COLO668 (cell line): Measurements from ENCODE around the gene PLEKHM3.

Experiments used
- DNase-seq: peaks from one replicate; lab custom pipeline; 2025; ENCODE audit not compliant: unreplicated experiment; lab: John Stamatoyannopoulos, UW

PLEKHM3 gene

DNA sequence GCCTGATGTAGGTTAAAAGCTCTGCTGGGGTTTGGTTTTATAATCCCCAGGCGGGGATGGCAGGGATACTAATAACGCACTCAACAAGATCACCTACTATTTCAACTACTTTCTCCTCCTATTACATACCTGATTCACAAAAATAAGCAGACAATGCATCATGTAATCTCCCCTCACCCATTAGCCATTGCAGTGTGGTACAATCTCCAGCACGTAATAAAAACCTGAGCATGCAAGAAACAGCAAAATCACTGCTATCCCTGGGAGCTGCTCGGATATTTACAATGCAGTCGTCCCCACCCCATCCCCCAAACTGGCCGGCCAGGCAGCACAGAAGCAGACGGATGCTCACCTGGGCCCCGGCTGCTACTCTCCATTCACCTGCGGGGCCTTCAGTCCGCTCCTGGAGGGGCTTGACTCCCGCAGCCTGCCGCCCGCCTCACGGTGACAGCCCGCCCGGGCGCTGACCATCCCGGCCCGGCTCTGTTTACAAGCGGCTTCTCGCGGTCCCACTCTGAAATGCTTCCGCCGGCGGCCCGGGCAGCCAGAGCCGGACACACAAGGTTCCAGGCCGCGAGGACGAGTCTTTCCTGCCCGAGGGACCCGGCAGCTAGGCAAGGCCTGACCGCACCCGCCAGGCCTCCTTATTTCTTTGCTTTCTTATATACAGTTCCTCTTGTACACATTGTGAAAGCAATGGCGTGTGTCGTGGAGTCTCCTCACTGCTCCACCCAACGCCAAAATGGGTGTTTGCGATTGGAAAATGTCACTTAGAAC lies at the start of gene PLEKHM3:
Gene PLEKHM3, minus strand, starts transcription at position 491 of the 777 bp plus-strand sequence. CDS start 23,888 bp downstream, outside the sequence.
- peak; percentile 82 for DNase-seq

DNA sequence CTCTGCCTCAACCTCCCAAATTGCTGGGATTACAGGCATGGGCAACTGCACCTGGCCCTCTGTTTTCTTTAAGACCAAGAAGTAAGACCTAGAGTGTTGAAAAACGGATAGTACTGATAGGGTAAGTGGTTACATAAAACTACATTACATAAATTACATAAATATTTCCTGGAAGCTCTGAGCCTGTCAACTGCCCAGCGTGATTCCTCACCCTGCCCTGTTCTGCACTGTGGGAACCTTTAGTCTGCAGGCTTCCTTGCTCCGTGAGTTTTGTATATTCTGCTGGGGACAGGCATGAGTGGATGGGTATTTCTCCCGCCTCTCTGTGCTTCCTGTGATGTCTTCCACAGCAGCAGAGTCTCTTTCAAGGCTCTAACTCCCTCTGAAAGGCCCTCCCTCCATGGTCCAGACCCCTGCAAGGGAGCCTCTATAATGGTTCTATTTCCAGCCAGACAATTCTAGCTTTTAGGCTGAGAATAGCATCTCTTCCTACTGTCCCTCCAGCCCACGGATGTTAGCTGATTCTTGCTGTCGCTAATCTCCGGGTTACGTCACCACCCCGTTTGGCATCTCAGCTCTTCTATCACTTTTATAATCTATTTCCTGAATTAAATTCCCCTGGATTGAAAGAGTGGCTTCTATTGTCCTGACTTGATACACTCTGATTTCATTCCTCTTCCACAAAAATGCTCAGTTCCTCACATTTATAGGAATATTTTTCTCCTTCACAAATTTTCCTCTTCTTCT lies 49.5 kb upstream of the PLEKHM3 start:
- no peak for DNase-seq

GRCh38 chr2:208072250-208072892 lies 47.0 kb upstream of the PLEKHM3 start:
- peak; percentile 54 for DNase-seq

DNA sequence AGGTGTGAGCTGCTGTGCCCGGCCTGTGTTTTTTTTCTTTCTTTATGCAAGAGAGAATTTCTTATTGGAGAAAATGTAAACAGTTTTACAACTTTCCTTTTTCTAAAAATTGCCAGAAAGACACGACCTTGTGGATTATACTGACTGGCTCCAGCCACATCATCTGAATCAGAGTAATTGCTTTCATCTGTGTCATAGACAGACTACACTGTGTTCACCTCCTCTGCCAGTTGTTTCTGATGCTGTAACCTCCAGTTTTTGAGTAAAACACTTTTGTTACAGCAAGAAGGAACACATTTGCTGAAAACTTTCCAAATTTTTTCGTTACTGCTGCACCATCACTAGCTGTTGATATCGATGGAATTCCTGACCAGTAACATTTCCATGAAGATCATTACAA lies 43.9 kb upstream of the PLEKHM3 start:
- no peak for DNase-seq

- no peak for DNase-seq
Observed at GRCh38 chr2:208066016-208066415, 40.7 kb upstream of the PLEKHM3 start.

DNA sequence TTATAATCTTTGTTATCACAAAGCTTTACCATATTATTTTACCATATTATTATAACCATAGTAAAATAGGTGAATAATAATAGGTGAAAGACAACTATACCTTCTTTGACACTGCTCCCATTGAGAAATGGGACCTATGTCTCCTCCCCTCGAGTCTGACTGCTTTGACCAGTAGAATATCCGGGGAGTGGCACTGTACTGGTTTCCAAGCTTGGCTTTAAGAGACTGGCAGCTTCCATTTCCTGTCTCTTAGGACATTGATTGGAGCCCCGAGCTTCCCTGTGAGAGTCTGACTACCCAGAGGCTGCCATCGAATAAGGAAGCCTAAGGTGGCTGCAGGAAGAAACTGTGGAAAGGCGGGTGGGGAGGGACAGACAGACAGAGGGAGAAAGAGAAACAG lies 40.1 kb upstream of the PLEKHM3 start:
- no peak for DNase-seq

- no peak for DNase-seq
Observed at GRCh38 chr2:208064220-208064961, 39.1 kb upstream of the PLEKHM3 start.

DNA sequence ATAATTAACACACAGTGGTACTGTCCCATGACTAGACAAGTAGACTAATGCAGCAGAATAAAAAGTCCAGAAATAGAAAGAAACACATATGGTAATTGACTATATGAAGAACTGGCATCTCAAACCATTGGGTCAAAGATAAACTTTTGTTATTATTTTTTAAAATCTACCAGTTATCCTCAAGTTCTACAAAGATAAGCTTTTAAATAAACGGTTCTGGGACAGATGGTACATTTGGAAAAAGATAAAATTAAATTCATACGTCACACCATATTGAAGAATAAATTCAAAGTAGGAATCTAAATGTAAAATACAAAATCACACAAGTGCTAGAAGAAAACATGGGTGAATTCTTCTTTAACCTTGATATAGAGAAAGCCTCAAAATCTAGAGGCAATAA lies 37.6 kb upstream of the PLEKHM3 start:
- DNase-seq: no peak

DNA sequence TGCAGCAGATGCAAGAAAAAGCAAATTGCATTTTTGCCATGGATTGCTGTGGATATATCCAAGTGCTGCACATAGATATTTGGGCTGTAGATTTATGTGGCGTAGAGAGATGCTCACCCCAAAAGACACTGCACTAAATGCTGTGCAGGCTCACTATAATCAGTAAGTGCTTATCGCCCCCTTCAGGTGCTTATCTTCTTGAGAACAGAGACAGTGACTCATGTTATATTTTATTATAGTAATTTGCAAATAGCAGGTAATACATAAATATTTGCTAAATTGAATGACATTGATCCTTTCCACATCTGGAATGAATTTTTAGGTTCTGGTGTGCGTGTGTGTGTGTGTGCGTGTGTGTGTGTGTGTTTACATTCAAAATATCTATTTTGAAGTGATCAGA lies 36.8 kb upstream of the PLEKHM3 start:
- DNase-seq: no peak

DNA sequence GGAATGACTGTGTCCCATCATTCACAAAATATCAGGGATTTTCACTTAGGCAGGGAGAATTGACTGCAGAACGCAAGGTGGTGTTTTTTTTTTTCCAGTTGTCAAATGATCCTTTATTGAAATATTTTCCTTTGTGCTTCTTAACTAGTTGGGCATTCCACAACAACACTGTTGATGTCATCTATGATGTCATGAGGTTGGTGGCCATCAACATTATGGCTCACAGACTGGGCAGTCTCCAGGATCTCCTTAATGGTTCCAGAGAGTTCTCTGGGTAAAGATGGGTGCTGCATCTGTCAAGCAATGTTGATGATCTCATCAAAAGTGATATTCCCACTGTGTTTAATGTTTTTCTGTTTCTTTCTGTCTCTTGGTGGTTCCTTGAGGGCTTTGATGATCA lies 31.8 kb upstream of the PLEKHM3 start:
- DNase-seq: no peak

- DNase-seq: no peak
Observed at GRCh38 chr2:208049441-208049840, 24.1 kb upstream of the PLEKHM3 start.

DNA sequence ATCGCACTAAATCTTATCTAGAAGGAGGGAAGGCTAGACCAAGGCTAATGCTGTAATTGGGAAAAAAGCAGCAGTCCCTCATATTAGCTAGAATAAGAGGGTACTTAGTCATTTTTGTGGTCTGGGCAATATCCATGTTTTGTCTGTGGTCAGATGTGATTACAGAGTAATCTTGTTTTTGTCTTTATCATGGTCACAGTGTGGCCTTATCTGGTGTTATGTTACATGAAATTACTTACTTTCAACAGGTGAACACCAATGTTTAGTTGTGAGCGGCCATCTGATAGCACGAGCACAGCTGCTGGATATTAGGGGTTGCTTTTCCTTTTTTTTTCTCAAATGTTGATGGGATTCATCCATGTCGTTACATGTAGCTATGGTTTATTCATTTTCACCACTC lies 23.7 kb upstream of the PLEKHM3 start:
- DNase-seq: no peak

DNA sequence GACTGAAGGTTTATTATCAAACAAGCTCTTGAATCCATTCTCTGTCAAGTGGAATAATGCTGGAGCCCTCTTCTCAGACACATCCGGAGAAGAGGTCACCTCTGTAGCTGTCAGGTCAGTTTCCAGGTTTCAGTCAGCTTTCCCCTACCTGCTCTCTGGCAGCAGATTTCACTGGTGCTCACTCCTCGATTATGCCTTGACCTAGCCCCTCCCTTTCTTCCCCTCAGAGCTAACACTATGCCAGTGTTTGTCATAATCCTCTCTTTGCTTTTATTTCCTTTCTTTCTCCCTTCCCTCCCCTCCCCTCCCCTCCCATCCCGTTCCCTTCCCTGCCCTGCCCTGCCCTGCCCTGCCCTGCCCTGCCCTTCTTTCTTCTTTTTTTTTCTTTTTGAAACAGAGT lies 22.5 kb upstream of the PLEKHM3 start:
- DNase-seq: no peak

- DNase-seq: no peak
Observed at GRCh38 chr2:208046686-208047085, 21.4 kb upstream of the PLEKHM3 start.

DNA sequence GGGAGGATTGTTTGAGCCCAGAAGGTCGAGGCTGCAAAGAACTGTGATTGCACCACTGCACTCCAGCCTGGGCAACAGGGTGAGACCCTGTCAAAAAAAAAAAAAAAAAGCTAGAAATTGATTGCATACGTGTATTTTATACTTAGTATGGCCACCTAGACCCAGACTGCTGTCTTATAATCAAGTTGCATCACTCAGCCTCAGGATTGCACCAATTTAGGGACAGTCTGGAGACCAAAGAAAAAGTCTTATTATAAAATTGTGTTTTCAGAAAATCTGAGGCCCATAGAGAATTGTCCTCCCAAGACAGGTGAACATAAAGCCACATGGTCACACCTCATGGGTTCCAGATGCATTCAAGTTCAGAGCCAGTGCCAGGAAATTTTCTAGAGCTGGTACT lies 17.1 kb upstream of the PLEKHM3 start:
- no peak for DNase-seq

GRCh38 chr2:208042041-208042440 lies 16.7 kb upstream of the PLEKHM3 start:
- no peak for DNase-seq

GRCh38 chr2:208040199-208041171 lies 15.2 kb upstream of the PLEKHM3 start:
- peak; percentile 38 for DNase-seq

DNA sequence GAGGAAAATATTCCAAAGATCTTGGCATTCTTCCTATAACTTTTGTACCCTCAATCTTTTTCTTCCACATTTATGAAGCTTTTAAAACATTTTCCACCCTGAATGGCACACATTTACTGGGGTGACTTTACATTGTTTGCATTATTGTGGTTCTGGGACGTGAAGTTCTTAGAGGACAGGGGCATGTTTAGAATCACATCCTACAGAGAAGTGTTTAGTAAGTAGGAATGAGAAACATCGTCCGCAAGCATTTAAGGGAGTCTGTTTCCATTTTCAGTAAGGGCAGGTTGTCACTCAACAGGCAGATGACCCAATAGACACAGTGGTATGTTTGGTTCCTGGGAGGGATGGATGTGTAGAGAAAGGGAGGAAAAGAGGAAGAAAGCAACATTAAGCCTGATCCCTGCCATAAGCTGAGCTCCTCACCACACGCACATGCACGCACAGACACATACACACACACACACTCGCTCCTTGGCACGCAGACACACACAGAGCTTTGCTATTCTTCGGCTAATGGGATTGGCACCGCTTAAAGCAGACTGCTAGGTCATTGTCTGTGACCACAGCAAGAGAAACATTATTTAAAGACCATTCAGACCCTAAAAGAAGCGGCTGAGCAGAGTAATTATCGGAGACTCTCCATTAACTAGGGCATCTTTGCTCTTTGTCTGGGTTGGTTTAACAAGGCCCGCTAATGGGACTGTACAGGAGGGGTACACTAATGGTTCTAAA lies 14.2 kb upstream of the PLEKHM3 start:
- DNase-seq: no peak
